LHCN-M2 (cell line): ENCODE measurements around the gene PRKCE. TPM values are rescaled to one million over a fixed set of nuclear protein-coding genes. Genes with fewer than 3 reads are reported as not detected.

Experiments used
- DNase-seq: peaks from one replicate; pipeline ENCODE4 v3.0.0-alpha.2; 2012; ENCODE audit warnings: low read depth
- total RNA-seq: library from RNA; depleted of rRNA; stranded (reverse); fragments of >200 nt; gene quantifications from 2 replicates; pipeline ENCODE4 v1.2.3, GENCODE V29; 2014

PRKCE gene
- total RNA-seq, 1 experiment from 2014 or later, result 6.0 TPM

DNA sequence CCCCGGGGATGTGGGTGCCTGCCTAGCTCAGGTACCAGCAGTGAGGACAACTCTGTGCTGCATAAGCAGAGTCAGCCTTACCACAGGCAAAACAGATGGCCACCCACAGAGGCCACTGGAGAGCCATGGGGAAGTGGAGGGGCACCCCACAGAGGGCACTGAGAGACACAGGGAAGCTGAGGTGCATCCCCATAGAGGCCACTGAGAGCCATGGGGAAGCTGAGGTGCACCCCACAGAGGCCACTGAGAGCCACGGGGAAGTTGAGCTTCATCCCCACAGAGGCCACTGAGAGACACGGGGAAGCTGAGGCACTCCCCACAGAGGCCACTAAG lies 511.6 kb downstream of the PRKCE start:
- no peak for DNase-seq

DNA sequence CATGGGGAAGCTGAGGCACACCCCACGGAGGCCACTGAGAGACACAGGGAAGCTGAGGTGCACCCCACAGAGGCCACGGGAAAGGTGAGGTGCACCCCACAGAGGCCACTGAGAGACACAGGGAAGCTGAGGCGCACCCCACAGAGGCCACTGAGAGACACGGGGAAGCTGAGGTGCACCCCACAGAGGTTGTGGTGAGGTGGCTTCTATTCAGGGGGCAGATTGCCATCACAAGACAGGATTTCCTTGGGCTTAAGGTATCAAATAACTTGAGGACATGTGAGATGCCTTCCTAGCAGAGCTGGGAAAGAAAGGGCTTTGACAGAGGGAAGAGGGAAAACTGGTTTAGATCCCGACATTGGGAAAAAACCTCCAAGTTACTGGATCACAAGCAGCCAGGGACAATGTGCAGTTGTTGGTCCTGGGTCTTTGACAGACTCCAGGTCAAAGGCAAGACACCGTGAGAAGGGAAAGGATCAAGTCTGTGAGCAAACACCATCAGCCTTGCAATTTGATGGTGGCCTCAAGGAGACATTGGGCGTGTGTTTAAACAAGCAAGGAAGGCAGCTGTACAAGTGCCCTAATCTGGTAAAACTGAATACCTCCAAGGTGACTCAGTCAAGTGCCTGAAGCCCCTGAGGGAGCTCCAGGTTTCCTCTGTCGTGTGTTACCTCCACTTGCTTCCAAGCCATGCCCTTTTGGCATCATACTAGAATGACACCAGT lies 512.5 kb downstream of the PRKCE start:
- no peak for DNase-seq

- DNase-seq, result peak; percentile 84
Observed at GRCh38 chr2:46164529-46165301, 513.2 kb downstream of the PRKCE start.

DNA sequence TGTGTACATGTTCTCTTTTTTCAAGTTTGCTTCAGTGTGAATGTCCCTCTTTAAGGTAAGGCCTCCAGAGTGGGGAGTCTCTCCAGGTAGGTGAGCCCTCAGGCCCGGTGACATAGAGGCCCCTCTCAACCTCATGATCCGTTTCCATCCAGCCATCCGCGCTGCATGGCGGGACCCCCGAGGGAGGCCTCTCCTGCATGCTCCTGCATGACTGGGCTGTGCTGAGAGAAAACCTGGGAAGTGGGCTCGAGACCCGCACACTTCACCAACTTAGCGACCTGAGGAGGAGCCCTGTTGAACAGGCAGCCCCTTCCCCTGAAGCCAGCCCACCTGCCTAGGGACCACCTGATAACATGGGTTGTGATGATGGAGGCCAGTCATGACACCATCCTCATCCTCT lies 514.4 kb downstream of the PRKCE start:
- no peak for DNase-seq

- DNase-seq, result no peak
Observed at GRCh38 chr2:46167406-46167805, 515.9 kb downstream of the PRKCE start.

- no peak for DNase-seq
Observed at GRCh38 chr2:46167924-46168323, 516.4 kb downstream of the PRKCE start.

DNA sequence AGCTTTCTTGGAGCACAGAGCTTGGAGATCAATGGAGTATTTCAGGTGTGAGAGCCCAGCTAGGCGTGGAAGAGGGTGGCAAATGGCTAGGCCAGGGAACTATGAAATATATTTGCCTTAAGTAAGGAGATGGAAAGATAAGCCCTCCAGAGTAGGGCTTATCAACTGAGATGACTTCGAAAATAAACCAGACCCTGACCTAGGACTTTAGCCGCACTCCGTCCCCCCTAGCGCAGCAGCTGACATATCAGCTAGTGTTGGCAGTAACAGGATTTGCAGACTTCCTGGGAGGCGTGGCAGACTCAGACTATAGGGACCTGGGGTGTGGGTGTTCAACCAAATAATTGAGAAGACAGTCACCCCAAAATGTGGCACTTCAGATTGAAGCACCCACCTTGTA lies 518.0 kb downstream of the PRKCE start:
- DNase-seq, result no peak

DNA sequence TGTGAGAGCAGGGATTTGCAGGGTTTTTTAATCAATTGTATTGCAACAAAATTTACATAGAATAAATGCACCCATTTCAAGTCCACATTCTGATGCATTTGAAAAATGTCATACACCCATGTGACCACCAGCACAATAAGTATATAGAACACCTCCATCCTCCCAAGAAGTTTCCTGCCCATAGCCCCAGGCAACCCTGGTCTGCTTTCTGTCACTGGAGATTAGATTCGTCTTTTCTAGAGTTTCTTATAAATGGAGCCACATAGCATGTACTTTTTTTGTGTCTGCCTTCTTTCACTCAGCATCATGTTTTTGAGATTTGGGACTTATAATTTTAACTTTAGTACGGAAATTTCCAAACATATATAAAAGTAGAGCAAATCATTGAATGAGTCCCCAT lies 518.6 kb downstream of the PRKCE start:
- no peak for DNase-seq

- DNase-seq, result no peak
Observed at GRCh38 chr2:46170611-46171350, 519.3 kb downstream of the PRKCE start.

GRCh38 chr2:46171411-46171953 lies 520.0 kb downstream of the PRKCE start:
- DNase-seq, result peak; percentile 82

DNA sequence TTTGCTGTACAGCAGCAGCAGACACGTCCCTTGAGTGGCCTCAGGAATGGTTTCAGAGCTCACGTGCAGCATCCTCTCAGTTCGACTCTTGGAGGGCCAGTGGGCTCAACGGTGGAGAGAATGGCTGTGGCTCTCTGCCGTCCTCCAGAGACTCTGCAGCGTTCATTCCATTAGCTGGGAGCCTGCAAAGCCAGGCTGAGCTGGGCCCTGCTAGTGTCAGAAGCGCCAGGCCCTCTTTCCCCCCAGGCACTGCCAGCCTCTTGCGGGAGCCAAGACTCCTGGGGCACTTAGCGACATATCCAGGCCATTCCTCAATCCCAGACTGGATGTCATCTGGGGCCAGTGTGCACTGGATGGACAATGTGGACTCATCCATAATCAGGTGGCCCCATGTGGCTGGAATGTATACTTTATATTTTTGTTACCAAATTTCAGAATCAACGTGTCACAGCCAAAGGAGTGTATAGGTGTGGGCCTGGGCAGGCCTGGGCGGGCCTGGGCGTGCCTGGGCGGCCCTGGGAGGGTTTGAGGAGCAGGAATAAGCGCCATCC lies 520.6 kb downstream of the PRKCE start:
- DNase-seq, result no peak

GRCh38 chr2:46173030-46173429 lies 521.6 kb downstream of the PRKCE start:
- no peak for DNase-seq

DNA sequence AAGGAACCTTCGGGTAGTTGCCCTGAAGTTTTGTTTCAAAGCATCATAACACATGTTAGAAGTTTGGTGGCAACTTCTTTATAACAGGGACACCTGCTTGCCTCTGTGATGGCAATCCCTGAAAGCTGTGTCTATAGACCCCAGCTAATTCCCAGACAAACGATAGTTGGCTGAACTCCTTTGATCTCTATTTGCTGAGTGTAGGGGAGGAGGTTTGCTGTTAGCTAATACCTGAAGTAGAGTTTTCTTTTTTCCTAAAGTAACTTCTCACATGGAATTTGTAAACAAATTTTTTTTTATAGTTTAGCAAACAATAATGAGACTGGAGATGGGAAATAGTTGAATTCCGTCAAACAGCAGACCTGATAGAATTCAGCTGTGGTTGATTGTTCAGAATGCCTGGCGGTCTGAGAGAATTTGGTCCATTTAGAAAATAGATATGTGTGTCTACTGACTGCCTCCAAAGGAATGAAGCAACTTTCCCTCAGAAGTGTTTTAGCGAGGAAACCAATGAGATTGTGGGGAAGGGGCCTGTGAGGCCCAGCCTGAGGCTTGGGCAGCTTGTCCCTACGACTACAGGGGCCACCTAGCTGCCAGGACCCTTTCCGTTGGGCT lies 522.3 kb downstream of the PRKCE start:
- DNase-seq, result no peak

GRCh38 chr2:46174345-46175170 lies 523.1 kb downstream of the PRKCE start:
- no peak for DNase-seq

- DNase-seq, result peak; percentile 25
Observed at GRCh38 chr2:46175419-46175818, 523.9 kb downstream of the PRKCE start.

DNA sequence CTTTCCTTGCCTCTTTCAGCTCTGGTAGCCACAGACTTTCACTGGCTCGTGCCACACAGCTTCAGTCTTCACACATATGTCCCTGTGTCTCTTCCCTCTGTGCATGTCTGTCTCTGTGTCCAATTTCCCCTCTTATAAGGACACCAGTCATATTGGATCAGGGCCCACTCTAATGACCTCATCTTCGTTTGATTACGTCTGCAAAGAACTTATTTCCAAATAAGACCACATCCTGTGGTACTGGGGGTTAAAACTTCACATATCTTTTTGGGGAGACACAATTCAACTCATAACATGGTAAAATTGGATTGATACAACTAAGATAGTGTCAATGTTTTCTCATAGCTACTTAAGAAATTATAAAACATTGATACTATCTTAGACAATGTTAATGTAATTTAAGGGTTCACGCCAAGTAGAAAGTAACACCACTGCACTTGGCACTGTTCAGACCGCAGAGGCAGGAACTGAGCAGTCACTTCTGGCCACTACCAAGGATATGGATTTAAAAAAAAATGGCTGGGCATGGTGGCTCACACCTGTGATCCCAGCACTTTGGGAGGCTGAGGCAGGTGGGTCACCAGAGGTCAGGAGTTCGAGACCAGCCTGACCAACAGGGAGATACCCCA lies 526.1 kb downstream of the PRKCE start:
- no peak for DNase-seq

GRCh38 chr2:46179037-46179621 lies 527.7 kb downstream of the PRKCE start:
- peak; percentile 92 for DNase-seq

GRCh38 chr2:46180189-46180588 lies 528.7 kb downstream of the PRKCE start:
- DNase-seq, result no peak

- DNase-seq, result no peak
Observed at GRCh38 chr2:46181306-46181705, 529.8 kb downstream of the PRKCE start.
